HG03108 (cell line): ENCODE measurements around the gene ZNF76.

Experiments used
- ATAC-seq: cut with Tn5 transposase; IDR thresholded peaks from one replicate; pipeline ENCODE4 v1.9.1; 2021; ENCODE audit warnings: moderate library complexity; ENCODE audit not compliant: unreplicated experiment

Gene ZNF76

GRCh38 chr6:35236223-35236622 lies 23.3 kb upstream of the ZNF76 start:
- no peak for ATAC-seq

DNA sequence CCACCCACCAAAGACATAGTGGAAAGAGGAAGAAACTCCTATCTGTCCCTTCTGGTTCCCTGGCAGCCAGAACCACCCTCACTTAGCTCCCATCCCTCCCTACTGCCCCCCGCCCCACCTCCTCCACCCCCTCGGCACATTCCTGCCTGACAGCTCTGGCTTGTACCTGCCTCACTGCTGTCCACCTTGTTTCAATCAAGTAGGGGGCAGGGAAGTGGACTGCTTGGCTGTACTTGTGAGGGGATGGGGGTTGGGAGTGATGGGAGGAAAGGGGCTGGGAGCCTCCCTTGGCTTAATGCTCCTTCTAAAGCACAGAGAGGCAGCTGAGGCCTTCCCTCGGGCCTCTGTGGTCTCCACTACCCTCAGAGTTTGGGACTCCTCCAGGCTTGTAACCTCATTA lies 22.1 kb upstream of the ZNF76 start:
- no peak for ATAC-seq

- no peak for ATAC-seq
Observed at GRCh38 chr6:35238843-35239289, 20.7 kb upstream of the ZNF76 start.

GRCh38 chr6:35239581-35239980 lies 20.0 kb upstream of the ZNF76 start:
- ATAC-seq, result no peak

DNA sequence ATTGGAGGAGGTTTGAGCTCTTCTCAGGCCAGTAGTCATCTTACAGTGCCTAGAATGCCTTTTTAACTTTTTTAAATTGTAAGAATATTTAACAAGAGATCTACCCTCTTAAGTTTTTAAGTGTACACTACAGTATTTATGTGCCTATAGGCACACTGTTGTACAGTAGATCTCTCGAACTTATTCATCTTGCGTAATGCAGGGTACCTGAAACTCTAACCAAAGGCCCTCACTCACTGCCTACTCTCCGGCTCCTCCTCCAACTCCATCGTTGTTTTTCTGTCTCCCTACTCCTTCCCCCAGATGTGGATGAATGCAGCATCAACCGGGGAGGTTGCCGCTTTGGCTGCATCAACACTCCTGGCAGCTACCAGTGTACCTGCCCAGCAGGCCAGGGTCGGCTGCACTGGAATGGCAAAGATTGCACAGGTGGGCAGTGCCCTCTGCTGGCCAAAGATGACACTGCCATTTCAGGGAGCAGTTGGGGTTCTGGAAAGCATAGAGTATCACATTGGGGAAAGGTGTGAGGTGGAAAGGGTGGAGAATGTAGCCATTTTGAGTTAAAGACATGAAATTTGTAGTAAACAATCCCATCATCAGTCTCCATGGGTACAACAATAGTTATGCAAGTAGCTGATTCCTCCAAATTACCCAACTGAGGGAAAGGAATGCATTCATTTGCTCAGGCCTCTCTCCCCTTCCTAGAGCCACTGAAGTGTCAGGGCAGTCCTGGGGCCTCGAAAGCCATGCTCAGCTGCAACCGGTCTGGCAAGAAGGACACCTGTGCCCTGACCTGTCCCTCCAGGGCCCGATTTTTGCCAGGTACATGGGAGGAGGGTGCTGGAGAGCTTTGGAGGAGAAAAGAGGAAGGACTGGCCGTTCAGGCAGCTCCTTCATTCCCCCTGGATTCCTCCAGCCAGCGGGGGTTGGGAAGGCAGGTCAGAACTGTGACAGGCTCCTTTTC lies 18.4 kb upstream of the ZNF76 start:
- ATAC-seq, result peak; percentile 56

DNA sequence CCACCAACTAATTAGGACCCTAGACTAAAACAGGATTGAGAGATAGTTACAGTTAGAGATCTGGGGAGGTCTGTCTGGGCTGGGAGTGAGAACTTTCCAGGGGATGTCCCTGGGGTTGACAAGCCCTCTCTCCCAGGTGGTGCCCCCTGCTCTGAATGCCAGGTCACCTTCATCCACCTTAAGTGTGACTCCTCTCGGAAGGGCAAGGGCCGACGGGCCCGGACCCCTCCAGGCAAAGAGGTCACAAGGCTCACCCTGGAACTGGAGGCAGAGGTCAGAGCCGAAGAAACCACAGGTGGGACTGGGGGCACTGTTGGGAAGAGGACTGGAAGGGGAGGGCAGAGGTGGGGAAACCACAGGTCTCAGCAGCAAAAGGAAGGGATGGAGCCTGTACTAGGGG lies 17.0 kb upstream of the ZNF76 start:
- ATAC-seq, result no peak

DNA sequence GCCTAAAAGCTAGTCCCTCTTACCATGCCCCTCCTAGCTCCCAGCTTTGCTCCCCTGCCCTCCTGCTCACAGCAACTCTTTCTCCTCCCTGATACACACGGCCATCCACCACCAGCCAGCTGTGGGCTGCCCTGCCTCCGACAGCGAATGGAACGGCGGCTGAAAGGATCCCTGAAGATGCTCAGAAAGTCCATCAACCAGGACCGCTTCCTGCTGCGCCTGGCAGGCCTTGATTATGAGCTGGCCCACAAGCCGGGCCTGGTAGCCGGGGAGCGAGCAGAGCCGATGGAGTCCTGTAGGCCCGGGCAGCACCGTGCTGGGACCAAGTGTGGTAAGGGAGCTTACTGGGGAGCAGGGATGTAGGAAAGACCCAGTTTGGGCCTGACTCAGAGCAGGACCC lies 16.6 kb upstream of the ZNF76 start:
- no peak for ATAC-seq

DNA sequence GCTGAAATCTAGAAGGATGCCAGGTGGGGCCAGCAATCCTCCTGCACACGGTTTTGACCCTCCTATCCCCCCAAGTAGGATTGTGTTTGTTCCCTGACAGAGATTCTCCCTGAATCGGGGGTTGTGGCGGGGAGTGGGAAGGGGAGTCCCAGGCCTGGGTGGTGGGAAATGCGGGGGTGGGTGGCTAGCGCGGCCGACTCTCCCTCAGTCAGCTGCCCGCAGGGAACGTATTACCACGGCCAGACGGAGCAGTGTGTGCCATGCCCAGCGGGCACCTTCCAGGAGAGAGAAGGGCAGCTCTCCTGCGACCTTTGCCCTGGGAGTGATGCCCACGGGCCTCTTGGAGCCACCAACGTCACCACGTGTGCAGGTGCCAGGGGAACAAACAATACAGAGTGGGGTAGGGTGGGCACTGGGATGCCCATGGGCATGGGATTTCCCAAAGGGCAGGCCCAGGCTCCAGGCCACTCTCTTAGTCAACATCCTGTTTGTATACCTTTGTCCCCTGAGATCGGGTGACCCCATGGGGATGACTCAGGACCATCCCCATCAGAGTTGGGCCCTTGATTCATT lies 16.1 kb upstream of the ZNF76 start:
- no peak for ATAC-seq

- ATAC-seq, result no peak
Observed at GRCh38 chr6:35244551-35244950, 15.0 kb upstream of the ZNF76 start.

DNA sequence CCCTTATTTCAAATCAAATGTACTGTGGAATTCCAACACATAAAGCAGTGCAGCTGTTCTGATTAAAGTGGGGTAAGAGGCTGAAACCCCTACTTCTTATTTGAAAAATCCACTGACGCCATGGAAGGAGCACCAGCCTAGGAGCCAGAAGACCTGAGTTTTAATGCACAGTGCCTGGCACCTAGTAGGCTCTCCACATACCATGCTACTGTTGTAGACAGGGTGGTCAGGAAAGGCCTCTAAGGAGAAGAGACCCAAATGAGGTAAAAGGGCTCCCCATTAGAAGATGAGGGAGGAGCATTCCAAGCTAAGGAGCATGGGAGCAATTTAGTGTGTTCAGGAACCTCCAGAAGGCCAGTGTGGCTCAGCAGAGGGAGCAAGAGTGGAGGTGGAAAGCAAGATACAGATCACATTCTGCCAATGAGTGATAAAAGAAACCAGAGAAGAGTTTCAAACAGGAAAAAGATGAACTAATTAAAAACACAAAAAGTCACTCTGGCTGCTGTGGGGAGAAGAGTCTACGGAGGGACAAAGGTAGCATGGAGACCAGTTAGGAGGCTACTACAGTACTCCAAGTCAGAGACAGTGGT lies 11.8 kb upstream of the ZNF76 start:
- peak; percentile 50 for ATAC-seq

DNA sequence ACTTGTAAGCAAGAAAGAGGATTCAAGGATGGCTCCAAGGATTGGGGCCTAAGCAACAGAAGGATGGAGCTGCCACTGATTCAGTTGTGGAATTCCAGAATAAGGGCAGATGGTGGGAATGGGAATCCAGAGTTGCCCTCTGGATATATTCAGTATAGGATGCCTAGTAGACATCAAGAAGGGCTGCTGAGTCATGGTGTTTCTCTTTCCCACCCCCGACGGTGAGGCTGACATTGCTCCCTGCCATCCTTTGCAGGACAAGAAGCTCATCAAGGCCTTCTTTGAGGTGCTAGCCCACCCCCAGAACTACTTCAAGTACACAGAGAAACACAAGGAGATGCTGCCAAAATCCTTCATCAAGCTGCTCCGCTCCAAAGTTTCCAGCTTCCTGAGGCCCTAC lies 11.2 kb upstream of the ZNF76 start:
- no peak for ATAC-seq

- ATAC-seq, result no peak
Observed at GRCh38 chr6:35248965-35249364, 10.6 kb upstream of the ZNF76 start.

- no peak for ATAC-seq
Observed at GRCh38 chr6:35251949-35252348, 7.6 kb upstream of the ZNF76 start.

- ATAC-seq, result no peak
Observed at GRCh38 chr6:35253249-35253648, 6.3 kb upstream of the ZNF76 start.

GRCh38 chr6:35258336-35258735 lies 1.2 kb upstream of the ZNF76 start:
- ATAC-seq, result no peak

GRCh38 chr6:35258858-35259193 lies 709 bp upstream of the ZNF76 start:
- ATAC-seq, result peak; percentile 7

DNA sequence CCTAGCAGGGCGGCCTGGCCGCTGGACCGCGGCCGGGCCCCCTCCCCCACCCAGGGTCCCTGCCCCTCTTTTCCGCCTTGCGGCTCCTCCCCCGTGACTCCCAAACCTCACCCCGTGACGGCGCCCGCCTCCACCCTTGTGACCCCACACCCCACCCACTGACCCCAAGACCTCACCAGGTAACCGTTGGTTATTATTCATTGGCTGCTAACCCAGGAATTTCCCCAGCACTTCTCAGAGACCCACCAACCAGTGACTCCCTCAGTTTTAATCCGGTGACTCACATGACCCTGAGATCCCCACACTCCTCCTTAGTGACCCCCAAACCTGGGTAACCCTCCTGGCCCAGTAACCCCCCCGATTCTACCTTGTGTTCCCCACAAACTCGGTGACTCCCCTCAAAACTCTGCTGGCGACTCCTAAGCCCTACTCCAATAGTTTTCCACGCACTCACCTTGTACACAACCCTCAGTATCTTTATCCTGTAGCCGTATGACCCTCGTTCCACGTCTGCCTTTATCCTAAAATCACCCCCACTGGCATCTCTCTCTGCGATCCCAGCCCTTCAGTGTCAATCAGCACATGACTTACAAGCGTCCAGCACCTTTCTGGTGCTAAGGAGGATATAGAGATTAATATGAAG lies 534 bp downstream of the ZNF76 start:
- ATAC-seq, result peak; percentile 16

GRCh38 chr6:35260591-35261570 lies 1.3 kb downstream of the ZNF76 start:
- no peak for ATAC-seq

DNA sequence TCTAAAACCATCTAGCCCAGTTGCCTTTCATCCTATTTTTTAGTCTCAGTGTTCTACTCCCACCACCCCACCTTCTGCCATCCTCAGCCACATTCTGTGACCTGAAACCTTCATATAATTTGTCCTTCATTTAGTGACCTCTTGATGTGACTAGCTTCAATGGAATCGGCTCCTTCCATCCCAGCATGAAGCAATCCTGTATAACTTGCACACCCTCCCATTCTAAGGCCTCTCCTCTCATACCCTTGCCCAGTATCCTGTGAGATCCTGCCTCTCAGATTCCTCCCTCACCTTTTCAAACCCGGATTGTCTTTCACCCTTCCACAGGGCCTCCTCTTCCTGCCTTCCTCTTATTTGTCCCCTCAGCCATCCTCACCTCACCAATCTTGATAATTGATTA lies 3.1 kb downstream of the ZNF76 start:
- ATAC-seq, result no peak

DNA sequence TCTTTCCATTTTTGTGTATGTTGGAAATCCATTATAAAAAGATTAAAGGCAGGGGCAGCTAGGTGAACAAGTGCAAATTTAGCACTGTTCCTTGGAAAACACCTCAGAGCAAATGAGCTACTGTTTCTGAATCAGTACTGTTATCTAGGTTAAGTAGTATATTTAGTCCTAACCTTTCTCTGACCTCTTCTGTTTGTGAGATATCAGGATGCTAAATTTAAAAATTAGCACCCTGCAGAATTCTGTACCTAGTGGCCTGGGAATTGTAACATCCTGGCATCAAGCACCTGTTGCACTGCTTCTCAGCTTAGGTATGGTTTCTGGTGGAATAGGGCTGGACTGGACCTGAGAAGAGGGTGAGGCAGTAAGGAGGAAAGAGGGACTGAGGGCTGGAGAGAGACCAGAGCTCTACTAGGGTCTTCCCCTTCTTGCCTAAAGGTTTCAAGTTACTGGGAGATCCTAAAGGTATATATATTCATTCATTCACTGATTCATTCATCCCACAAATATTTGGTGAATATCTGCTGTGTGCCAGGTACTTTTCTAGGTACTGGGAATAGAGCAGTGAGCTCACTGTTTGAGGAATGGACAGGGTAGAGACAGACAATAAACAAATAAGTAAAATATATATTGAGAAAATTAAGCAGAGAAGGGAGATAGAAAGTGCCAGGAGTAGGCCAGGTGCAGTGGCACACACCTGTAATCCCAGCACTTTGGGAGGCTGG lies 5.2 kb downstream of the ZNF76 start:
- no peak for ATAC-seq
